Retinal pigment epithelial cell (primary cell): ENCODE data around the gene PFKFB4.

Experiments used
- DNase-seq: peaks from one replicate; pipeline ENCODE4 v3.0.0-alpha.2; 2010; ENCODE audit warnings: low read depth
- H3K4me3 ChIP-seq: 2 replicates; pipeline ENCODE4 v1.5.1; 2011; ENCODE audit warnings: mild to moderate bottlenecking, low read length, control low read depth, moderate library complexity
- CTCF ChIP-seq: conservative IDR thresholded peaks from 2 replicates; pipeline ENCODE4 v1.5.1; 2011; ENCODE audit warnings: low read depth, low read length, control low read depth, inconsistent platforms

PFKFB4 gene

GRCh38 chr3:48569808-48570450 is 13.3 kb upstream of the PFKFB4 start:
- TF ChIP-seq CTCF, result no peak
- DNase-seq, result no peak
- H3K4me3 ChIP-seq, result no peak overlapping the region

- H3K4me3 ChIP-seq, result no peak overlapping the region
- TF ChIP-seq CTCF, result no peak
- no peak for DNase-seq
These were observed 12.8 kb upstream of the PFKFB4 start for GRCh38 chr3:48569400-48569799.

- TF ChIP-seq CTCF, result no peak
These were observed 11.9 kb upstream of the PFKFB4 start for GRCh38 chr3:48568476-48568875.

GRCh38 chr3:48567500-48567899 is 10.9 kb upstream of the PFKFB4 start:
- DNase-seq, result no peak
- H3K4me3 ChIP-seq, result no peak overlapping the region
- TF ChIP-seq CTCF, result no peak

More at GRCh38 chr3:48568476-48568875, 11.9 kb upstream of the PFKFB4 start:
- DNase-seq, result no peak
- H3K4me3 ChIP-seq, result no peak overlapping the region

GRCh38 chr3:48567090-48567489 is 10.5 kb upstream of the PFKFB4 start:
- TF ChIP-seq CTCF, result no peak
- no peak overlapping the region for H3K4me3 ChIP-seq
- DNase-seq, result no peak

GRCh38 chr3:48566401-48566760 is 9.8 kb upstream of the PFKFB4 start:
- H3K4me3 ChIP-seq, result no peak overlapping the region
- TF ChIP-seq CTCF, result no peak
- no peak for DNase-seq

GRCh38 chr3:48565591-48566400 is 9.2 kb upstream of the PFKFB4 start:
- H3K4me3 ChIP-seq, result no peak overlapping the region
- DNase-seq, result no peak
- TF ChIP-seq CTCF, result no peak
